HCT116 (cell line): ENCODE measurements around the gene SYNE1. TPM values are rescaled to one million over a fixed set of nuclear protein-coding genes. Genes with fewer than 3 reads are reported as not detected.

Source experiments
- ATAC-seq: fragments of 200-7000 bp; cut with Tn5 transposase; 2 replicates; pipeline ENCODE4 v1.9.1; 2020; ENCODE audit warnings: mild to moderate bottlenecking, moderate library complexity
- BruUV-seq: library from RNA; stranded (reverse); fragments of 400-500 nt; replicated peaks from 2 replicates; lab custom pipeline; 2021; lab: Mats Ljungman, UMichigan
- CTCF ChIA-PET: fragments of 300-600 bp; sonication (Branson Sonifier 250); formaldehyde crosslinking; loops from one replicate; lab custom pipeline; 2021; ENCODE audit warnings: antibody characterized with exemption; lab: Charles Lee
- POLR2A ChIA-PET: fragments of 300-600, 350-600 bp; sonication (Branson Sonifier 250); formaldehyde crosslinking; loops from one replicate; lab custom pipeline; 2021; ENCODE audit warnings: antibody characterized with exemption; lab: Charles Lee
- RAD21 ChIA-PET, 2 experiments: fragments of 300-600 bp; sonication (Branson Sonifier 250); formaldehyde crosslinking; loops; one replicate each; lab custom pipeline; 2023; ENCODE audit warnings: low total read pairs in 2 of 2; ENCODE audit not compliant: uncharacterized antibody in 2 of 2, unreplicated experiment in 2 of 2, low non-redundant PET in 1 of 2; lab: Charles Lee
- DNase-seq: peaks from one replicate; pipeline ENCODE4 v3.0.0-alpha.2; 2010; ENCODE audit warnings: low read depth, low spot score
- H2AFZ ChIP-seq: fragments of 200-600 bp; shearing (Covaris generic), sonication (generic); 2 replicates; pipeline ENCODE4 v1.6.1; 2017; ENCODE audit warnings: low read depth, mixed run types, mixed read lengths, antibody characterized with exemption, low read length; ENCODE audit not compliant: poor library complexity, severe bottlenecking
- H3K27ac ChIP-seq: 2 replicates; pipeline ENCODE4 v1.5.1; 2012; ENCODE audit warnings: low read depth, low read length
- H3K27me3 ChIP-seq: fragments of 200-600 bp; sonication (generic); 2 replicates; pipeline ENCODE4 v1.6.1; 2016; ENCODE audit warnings: mixed run types, low read length, mixed read lengths; ENCODE audit not compliant: insufficient read depth
- H3K36me3 ChIP-seq, 2 experiments: fragments of 200-500 bp in 1 of 2; fragments of 200-600 bp in 1 of 2; sonication (Bioruptor generic) in 1 of 2; sonication (generic) in 1 of 2; 2 replicates each; pipeline versions ENCODE4 v1.5.1 to v1.6.1; 2014 to 2016; ENCODE audit warnings: low read length in 2 of 2, inconsistent platforms in 1 of 2, mixed read lengths in 1 of 2, mixed run types in 1 of 2; ENCODE audit not compliant: insufficient read depth in 2 of 2, control insufficient read depth in 1 of 2
- H3K4me1 ChIP-seq, 2 experiments: fragments of 200-600 bp in 1 of 2; sonication (generic) in 1 of 2; 2 replicates each; pipeline versions ENCODE4 v1.5.1 to v1.6.1; 2012 to 2017; ENCODE audit warnings: low read length in 2 of 2, inconsistent platforms in 1 of 2, mild to moderate bottlenecking in 1 of 2, mixed read lengths in 1 of 2, mixed run types in 1 of 2, moderate library complexity in 1 of 2; ENCODE audit not compliant: insufficient read depth in 2 of 2, control insufficient read depth in 1 of 2
- H3K4me2 ChIP-seq: fragments of 200-600 bp; sonication (generic); 2 replicates; pipeline ENCODE4 v1.6.1; 2017; ENCODE audit warnings: mixed run types, low read length, mixed read lengths
- H3K4me3 ChIP-seq, 2 experiments: fragments of 200-600 bp in 1 of 2; sonication (generic) in 1 of 2; replicated peaks in 1 of 2; 2 replicates each; pipeline ENCODE4 v1.5.1; 2011 to 2016; ENCODE audit warnings: low read length in 2 of 2, control low read depth in 1 of 2, low read depth in 1 of 2, mild to moderate bottlenecking in 1 of 2, mixed read lengths in 1 of 2, mixed run types in 1 of 2
- H3K79me2 ChIP-seq: fragments of 200-600 bp; sonication (generic); 2 replicates; pipeline ENCODE4 v1.6.1; 2017; ENCODE audit warnings: mild to moderate bottlenecking, mixed run types, low read length, moderate library complexity, mixed read lengths; ENCODE audit not compliant: insufficient read depth
- H3K9ac ChIP-seq: fragments of 200-600 bp; sonication (generic); 2 replicates; pipeline ENCODE4 v1.6.1; 2016; ENCODE audit warnings: low read length, mixed read lengths
- H3K9me2 ChIP-seq: fragments of 200-600 bp; sonication (generic), shearing (Covaris generic); 2 replicates; pipeline ENCODE4 v1.6.1; 2017; ENCODE audit warnings: mixed run types, mild to moderate bottlenecking, moderate library complexity; ENCODE audit not compliant: insufficient read depth
- H3K9me3 ChIP-seq, 2 experiments: fragments of 200-500 bp in 1 of 2; fragments of 200-600 bp in 1 of 2; sonication (Bioruptor generic) in 1 of 2; sonication (generic) in 1 of 2; 2 replicates each; pipeline ENCODE4 v1.6.1; 2014 to 2017; ENCODE audit warnings: low read length in 2 of 2, mixed read lengths in 2 of 2, inconsistent platforms in 1 of 2, low read depth in 1 of 2, mild to moderate bottlenecking in 1 of 2, mixed run types in 1 of 2, moderate library complexity in 1 of 2; ENCODE audit not compliant: control insufficient read depth in 1 of 2, insufficient read depth in 1 of 2
- H4K20me1 ChIP-seq: fragments of 200-600 bp; sonication (generic), shearing (Covaris generic); 2 replicates; pipeline ENCODE4 v1.6.1; 2017; ENCODE audit warnings: mixed run types, mild to moderate bottlenecking, moderate library complexity; ENCODE audit not compliant: insufficient read depth
- CBX3 ChIP-seq: IDR thresholded peaks from 2 replicates; pipeline ENCODE4 v1.6.1; 2012; ENCODE audit warnings: low read depth
- CTCF ChIP-seq, 3 experiments: fragments of 200-600 bp in 1 of 3; sonication (generic) in 1 of 3; IDR thresholded peaks in 2 of 3; conservative IDR thresholded peaks in 1 of 3; 2 replicates each; pipeline ENCODE4 v1.5.1; 2012 to 2017; ENCODE audit warnings: low read depth in 2 of 3, low read length in 2 of 3, antibody characterized with exemption in 1 of 3, borderline replicate concordance in 1 of 3, control low read depth in 1 of 3, mild to moderate bottlenecking in 1 of 3, mixed read lengths in 1 of 3, mixed run types in 1 of 3, moderate library complexity in 1 of 3; ENCODE audit not compliant: insufficient read depth in 1 of 3
- EGR1 ChIP-seq: IDR thresholded peaks from 2 replicates; pipeline ENCODE4 v1.6.1; 2012; ENCODE audit warnings: low read depth
- ELF1 ChIP-seq: IDR thresholded peaks from 2 replicates; pipeline ENCODE4 v1.6.1; 2012; ENCODE audit warnings: low read depth, borderline replicate concordance
- EZH2 ChIP-seq: fragments of 200-600 bp; sonication (generic); IDR thresholded peaks from 2 replicates; pipeline ENCODE4 v1.6.1; 2017; ENCODE audit warnings: antibody characterized with exemption, mixed run types
- EZH2phosphoT487 ChIP-seq: fragments of 200-600 bp; IDR thresholded peaks from 2 replicates; pipeline ENCODE4 v1.6.1; 2018; ENCODE audit warnings: antibody characterized with exemption, borderline replicate concordance
- FOSL1 ChIP-seq: IDR thresholded peaks from 2 replicates; pipeline ENCODE4 v1.6.1; 2012; ENCODE audit warnings: low read depth
- JUND ChIP-seq: IDR thresholded peaks from 2 replicates; pipeline ENCODE4 v1.6.1; 2012
- POLR2A ChIP-seq: IDR thresholded peaks from 2 replicates; pipeline ENCODE4 v1.7.0; 2011; ENCODE audit warnings: borderline replicate concordance; ENCODE audit not compliant: insufficient read depth, insufficient read length; ENCODE audit errors: extremely low read depth
- POLR2AphosphoS5 ChIP-seq: IDR thresholded peaks from 2 replicates; pipeline ENCODE4 v1.6.1; 2011; ENCODE audit warnings: mild to moderate bottlenecking, low read depth, low read length, moderate library complexity
- RAD21 ChIP-seq: IDR thresholded peaks from 2 replicates; pipeline ENCODE4 v1.6.1; 2012; ENCODE audit warnings: low read depth, mild to moderate bottlenecking
- REST ChIP-seq: IDR thresholded peaks from 2 replicates; pipeline ENCODE4 v1.6.1; 2012; ENCODE audit warnings: low read depth
- SP1 ChIP-seq: IDR thresholded peaks from 2 replicates; pipeline ENCODE4 v1.6.1; 2012; ENCODE audit warnings: low read depth
- SRF ChIP-seq: IDR thresholded peaks from 2 replicates; pipeline ENCODE4 v1.6.1; 2012; ENCODE audit warnings: low read depth
- YY1 ChIP-seq: IDR thresholded peaks from 2 replicates; pipeline ENCODE4 v1.6.1; 2011; ENCODE audit warnings: low read length, low read depth, moderate library complexity, mild to moderate bottlenecking; ENCODE audit not compliant: insufficient replicate concordance; ENCODE audit errors: extremely low read depth
- ZFX ChIP-seq: fragments of 450-650 bp; IDR thresholded peaks from 2 replicates; pipeline ENCODE4 v1.6.1; 2017
- ZNF274 ChIP-seq: fragments of 200-500 bp; sonication (Bioruptor generic); IDR thresholded peaks from 2 replicates; pipeline ENCODE4 v1.6.1; 2014; ENCODE audit warnings: mild to moderate bottlenecking, low read depth, low read length, inconsistent platforms
- intact Hi-C: fragments of 100-400 bp; cut with micrococcal nuclease; formaldehyde crosslinking; loops from 2 replicates; pipeline ENCODE4 v1.10.0; 2022
- total RNA-seq: library from RNA; stranded (reverse); gene quantifications from one replicate; pipeline ENCODE4 v1.2.1, GENCODE V29; 2021; ENCODE audit not compliant: unreplicated experiment

SYNE1 gene
- total RNA-seq, 1 experiment from 2014 or later: 5.4 TPM

- H3K79me2 ChIP-seq: no peaks in the 10 kb centered on the region
- ChIA-PET POLR2A (no interaction called here), CTCF (no interaction called here)
Measured at GRCh38 chr6:152143359-152143758, 493.8 kb downstream of the SYNE1 start.

More at GRCh38 chr6:152143359-152143758, 493.8 kb downstream of the SYNE1 start:
- Histone ChIP-seq H3K4me3 (no peak overlapping the region), H3K4me1 (no peaks in the 10 kb centered on the region), H3K4me2 (no peak overlapping the region), H3K27me3 (no peaks in the 10 kb centered on the region), H3K9me3 (no peaks in the 10 kb centered on the region), H3K9me2 (no peaks in the 10 kb centered on the region), H2AFZ (no peak overlapping the region), H3K36me3 (no peaks in the 10 kb centered on the region), H3K9ac (no peak overlapping the region), H3K27ac (no peak overlapping the region), H4K20me1 (no peaks in the 10 kb centered on the region)
- DNase-seq (no peak), ATAC-seq (no peak)
- intact Hi-C loops: no loop called here
- no TSS peak for BruUV-seq
- TF ChIP-seq CTCF (IDR thresholded peaks at IDR 0.05 in 2 of 3, conservative IDR thresholded peaks at IDR 0.05 in 1 of 3; ENCODE audit: borderline replicate concordance in 1 of 3, insufficient read depth in 1 of 3, low read depth in 2 of 3, low read length in 2 of 3) (no peak), SP1 (no peak), EZH2 (no peak), ELF1 (no peak), POLR2AphosphoS5 (no peak), REST (no peak), ZFX (no peak), POLR2A (no peak), EGR1 (no peak), CBX3 (no peak), SRF (no peak), JUND (no peak), RAD21 (no peak), EZH2phosphoT487 (no peak), FOSL1 (no peak), YY1 (no peak), ZNF274 (no peak)
- RAD21 ChIA-PET: no interaction called here
